GM10248 (cell line): ENCODE measurements around the gene YAP1.

Experiments used
- CTCF ChIA-PET: fragments of 300-600 bp; sonication (Branson Sonifier 250); formaldehyde crosslinking; extraction: SDS; loops from one replicate; lab custom pipeline; 2021; ENCODE audit warnings: antibody characterized with exemption; lab: Yijun Ruan, JAX
- POLR2A ChIA-PET: fragments of 350-650 bp; sonication (Branson Sonifier 250); formaldehyde crosslinking; extraction: SDS; loops from one replicate; lab custom pipeline; 2020; ENCODE audit warnings: antibody characterized with exemption; lab: Yijun Ruan, JAX
- DNase-seq: peaks from one replicate; pipeline ENCODE4 v3.0.0; 2012; ENCODE audit errors: extremely low spot score
- TF ChIP-seq, protein P1 (sequence below): IDR thresholded peaks from 2 replicates; pipeline ENCODE4 v1.5.1; 2012; ENCODE audit warnings: mild to moderate bottlenecking, low read depth; ENCODE audit errors: extremely low read depth, missing control alignments, control extremely low read depth

Gene YAP1

DNA sequence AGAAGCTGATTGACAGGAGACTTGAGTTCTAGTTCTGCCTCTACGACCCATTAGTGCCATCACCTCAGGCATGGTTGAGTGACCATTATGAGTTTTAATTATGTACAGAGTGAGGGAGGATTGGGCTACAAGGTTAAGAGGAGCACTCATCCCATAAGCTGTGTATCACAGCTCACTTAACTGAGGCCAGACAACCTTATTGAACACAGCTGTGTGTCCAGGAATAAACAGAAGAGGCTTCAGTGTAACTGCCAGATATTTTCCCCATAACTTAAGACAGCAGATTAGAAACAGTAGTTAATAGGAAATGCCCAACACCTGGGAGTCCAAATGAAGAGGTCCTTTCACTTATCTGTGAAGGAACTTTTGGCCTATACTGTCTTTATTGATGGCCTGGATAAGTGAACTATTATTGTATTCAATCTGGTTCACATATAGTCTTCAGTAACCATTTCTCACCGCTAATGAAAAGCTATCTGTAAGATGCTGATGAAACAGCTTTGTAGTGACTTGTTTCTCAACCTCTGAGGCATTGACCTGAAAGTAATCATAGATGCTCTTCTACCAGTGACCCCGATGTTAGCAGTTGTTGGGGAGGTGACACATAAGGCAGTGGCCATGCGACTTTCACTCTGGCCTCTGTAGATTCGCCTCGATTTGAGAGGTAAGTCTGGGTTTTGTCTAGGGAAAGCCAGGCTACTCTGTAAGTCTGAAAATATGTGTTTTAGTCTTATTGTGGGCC is 41.7 kb downstream of the YAP1 start:
- TF ChIP-seq, protein P1, sequence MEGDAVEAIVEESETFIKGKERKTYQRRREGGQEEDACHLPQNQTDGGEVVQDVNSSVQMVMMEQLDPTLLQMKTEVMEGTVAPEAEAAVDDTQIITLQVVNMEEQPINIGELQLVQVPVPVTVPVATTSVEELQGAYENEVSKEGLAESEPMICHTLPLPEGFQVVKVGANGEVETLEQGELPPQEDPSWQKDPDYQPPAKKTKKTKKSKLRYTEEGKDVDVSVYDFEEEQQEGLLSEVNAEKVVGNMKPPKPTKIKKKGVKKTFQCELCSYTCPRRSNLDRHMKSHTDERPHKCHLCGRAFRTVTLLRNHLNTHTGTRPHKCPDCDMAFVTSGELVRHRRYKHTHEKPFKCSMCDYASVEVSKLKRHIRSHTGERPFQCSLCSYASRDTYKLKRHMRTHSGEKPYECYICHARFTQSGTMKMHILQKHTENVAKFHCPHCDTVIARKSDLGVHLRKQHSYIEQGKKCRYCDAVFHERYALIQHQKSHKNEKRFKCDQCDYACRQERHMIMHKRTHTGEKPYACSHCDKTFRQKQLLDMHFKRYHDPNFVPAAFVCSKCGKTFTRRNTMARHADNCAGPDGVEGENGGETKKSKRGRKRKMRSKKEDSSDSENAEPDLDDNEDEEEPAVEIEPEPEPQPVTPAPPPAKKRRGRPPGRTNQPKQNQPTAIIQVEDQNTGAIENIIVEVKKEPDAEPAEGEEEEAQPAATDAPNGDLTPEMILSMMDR: no peak
- no peak for DNase-seq
- CTCF ChIA-PET: interaction anchor here (0.7 to 1.5 kb wide), 3 partner anchors 8 to 12 kb away, joined by 3 read pairs; no protein-coding TSS in a partner anchor
- POLR2A ChIA-PET: no interaction called here

DNA sequence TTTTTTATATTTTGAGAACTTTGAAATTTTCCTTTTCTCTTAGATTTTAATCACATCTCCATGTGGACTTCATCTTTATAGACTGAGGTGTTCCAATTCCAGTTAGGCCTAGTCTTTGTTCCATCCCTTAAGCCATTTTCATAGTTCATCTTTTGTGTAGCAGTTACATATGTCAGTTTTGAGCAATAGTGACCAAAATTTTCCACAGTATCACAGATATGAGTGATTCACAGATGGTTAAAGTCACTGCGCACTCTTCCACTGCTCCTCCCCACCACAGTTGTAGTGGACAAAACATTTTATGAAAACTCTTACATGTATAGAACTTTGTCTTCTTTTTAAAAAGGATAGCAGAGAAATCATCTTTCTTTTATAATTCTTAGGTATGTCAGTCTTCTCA is 42.8 kb downstream of the YAP1 start:
- TF ChIP-seq, protein P1: no peak
- no peak for DNase-seq
- ChIA-PET POLR2A (no interaction called here), CTCF (no interaction called here)

DNA sequence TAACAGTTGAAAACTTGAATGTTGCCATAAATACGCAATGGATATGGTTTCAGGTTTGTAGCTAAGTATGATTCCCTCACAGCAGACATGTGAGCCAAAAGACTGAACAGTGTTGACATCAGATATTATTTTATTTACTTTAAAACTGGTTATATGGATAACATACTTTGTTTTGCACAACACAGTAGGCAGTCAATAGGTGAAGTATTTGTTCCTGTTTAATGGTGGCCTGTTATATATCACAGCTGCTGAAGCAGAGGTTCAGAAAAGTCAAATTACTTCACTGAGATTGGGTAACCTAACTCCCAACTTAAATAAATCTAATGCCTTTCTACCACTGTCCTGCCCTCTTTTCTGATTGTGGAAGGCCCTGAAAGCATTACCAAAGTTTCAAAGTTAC is 44.6 kb downstream of the YAP1 start:
- TF ChIP-seq, protein P1: no peak
- ChIA-PET POLR2A (no interaction called here), CTCF (no interaction called here)
- DNase-seq: no peak

DNA sequence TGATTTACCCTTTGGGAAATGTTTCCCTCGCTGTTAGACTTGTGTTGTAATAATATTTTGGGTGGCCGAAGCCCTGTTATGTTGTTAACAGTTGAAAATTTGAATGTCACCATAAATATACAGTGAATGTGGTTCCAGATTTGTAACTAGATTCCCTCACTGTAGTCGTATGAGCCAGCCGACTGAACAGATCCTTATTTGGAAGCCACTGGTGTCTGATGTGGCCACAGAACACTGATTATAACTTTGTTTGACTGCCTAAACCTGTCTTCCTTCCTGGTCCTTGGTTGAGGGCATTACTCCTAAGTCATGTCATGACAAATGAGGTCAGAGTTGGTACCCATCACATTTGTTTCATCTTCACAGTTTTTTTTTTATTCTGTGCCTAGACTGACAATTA is 45.4 kb downstream of the YAP1 start:
- DNase-seq: no peak
- POLR2A ChIA-PET: no interaction called here
- CTCF ChIA-PET: interaction anchor here (1.4 kb wide), 1 partner anchor 414 kb away, joined by 3 read pairs; no protein-coding TSS in a partner anchor
- TF ChIP-seq, protein P1: no peak

DNA sequence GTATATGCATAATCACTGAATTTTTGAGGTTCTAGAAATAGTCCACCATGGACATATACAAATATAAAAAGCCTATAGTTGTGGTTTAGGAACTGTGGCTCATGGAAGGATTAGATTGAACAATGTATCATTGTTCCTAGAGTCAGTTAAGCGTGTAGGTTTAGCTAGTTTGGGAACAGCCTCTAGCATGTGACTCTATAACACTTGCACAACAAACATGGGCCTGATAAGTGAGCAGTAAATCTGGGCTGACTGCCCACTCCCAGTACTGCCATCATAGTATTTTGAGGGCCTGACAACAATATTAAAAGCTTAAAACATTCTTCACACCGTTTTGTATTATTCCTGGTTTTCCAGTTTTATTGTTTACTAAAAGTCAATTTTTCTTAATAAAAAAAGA is 47.0 kb downstream of the YAP1 start:
- TF ChIP-seq, protein P1: no peak
- ChIA-PET CTCF (interaction anchor here (1.3 to 1.4 kb wide), 2 partner anchors 14 to 416 kb away, joined by 3 read pairs; no protein-coding TSS in a partner anchor), POLR2A (no interaction called here)
- DNase-seq: no peak

DNA sequence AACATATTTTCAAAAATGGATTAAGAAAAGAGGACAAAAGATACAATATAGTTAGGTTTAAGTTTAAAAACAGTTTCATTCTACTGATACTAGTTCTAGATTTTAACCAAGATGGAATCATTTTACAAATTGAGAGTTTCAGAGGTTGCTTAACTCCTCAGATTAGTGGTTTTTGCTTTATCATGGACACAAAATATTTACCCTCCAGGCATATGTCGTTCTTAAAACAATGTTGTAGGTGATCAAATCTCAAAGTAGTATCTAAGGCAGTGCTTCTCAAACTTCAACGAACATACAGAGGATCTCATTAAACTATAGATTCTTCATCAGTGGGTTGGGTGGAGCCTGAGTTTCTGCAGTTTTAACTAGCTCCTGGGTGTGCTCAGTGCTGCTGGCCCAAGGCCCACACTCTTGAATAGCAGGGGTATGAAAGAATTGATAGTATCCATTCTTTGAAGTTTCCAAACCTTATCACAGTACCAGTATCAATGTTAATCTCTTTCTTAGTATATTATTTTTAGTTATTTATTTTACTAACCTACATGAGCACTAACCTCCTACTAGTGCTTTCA is 48.0 kb downstream of the YAP1 start:
- CTCF ChIA-PET: no interaction called here
- POLR2A ChIA-PET: no interaction called here
- TF ChIP-seq, protein P1: no peak
- no peak for DNase-seq
